ENCODE measurements around the gene MPZL2. TPM values are rescaled to one million over a fixed set of nuclear protein-coding genes. Genes with fewer than 3 reads are reported as not detected.

The MPZL2 gene
- total and polyA plus RNA-seq, 12 donors, result 4.0 to 23.4 (median 12.3) TPM

DNA sequence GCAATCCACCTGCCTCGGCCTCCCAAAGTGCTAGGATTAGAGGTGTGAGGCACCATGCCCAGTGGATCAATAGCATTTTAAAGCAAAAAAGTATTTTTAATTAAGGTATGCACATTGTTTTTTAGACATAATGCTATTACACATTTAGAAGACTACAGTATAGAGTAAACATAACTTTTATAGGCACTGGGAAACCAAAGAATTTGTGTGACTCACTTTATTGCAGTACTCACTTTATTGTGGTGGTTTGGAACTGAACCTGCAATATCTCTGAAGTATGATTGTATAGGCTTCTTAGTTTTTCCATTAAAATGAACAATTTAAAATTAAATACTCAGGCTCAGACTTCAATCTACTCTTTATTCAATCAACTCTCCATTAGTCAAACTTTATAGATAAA lies 22.9 kb upstream of the MPZL2 start:
- no peak for ATAC-seq

DNA sequence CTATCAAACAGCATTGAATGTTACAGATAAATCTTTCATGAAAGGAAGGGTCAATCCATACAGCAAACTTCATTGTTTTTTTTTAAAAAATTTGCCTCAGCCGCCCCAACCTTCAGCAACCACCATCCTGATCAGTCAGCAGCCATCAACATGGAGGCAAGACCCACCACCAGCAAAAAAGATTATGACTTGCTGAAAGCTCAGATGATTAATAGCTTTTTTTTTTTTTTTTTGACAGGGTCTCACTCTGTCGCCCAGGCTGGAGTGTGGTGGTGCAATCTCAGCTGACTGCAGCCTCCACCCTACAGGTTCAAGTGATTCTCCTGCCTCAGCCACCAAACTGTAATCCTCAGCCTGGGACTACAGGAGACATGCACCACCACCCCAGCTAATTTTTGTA lies 22.4 kb upstream of the MPZL2 start:
- WGBS, 2 donors, result 78 to 82% methylated on average over 2 of the region's 2 CpGs

More for the DNA sequence above, 22.9 kb upstream of the MPZL2 start:
- H3K27ac ChIP-seq, result no peak overlapping the region
- intact Hi-C loops (cut with DNase I), result no loop called here
- H3K9me3 ChIP-seq, result peaks cover 0 to 3% (median 0%) of the 10 kb centered on the region in 11 donors
- H3K4me3 ChIP-seq, result no peak overlapping the region
- peaks cover 0 to 3% (median 0%) of the 10 kb centered on the region in 7 donors for H3K27me3 ChIP-seq
- 90% methylated on average over 1 of the region's 1 CpG for WGBS, 2 donors
- H3K4me1 ChIP-seq, result no peaks in the 10 kb centered on the region
- H3K36me3 ChIP-seq, result no peaks in the 10 kb centered on the region
- TF ChIP-seq, protein P1, sequence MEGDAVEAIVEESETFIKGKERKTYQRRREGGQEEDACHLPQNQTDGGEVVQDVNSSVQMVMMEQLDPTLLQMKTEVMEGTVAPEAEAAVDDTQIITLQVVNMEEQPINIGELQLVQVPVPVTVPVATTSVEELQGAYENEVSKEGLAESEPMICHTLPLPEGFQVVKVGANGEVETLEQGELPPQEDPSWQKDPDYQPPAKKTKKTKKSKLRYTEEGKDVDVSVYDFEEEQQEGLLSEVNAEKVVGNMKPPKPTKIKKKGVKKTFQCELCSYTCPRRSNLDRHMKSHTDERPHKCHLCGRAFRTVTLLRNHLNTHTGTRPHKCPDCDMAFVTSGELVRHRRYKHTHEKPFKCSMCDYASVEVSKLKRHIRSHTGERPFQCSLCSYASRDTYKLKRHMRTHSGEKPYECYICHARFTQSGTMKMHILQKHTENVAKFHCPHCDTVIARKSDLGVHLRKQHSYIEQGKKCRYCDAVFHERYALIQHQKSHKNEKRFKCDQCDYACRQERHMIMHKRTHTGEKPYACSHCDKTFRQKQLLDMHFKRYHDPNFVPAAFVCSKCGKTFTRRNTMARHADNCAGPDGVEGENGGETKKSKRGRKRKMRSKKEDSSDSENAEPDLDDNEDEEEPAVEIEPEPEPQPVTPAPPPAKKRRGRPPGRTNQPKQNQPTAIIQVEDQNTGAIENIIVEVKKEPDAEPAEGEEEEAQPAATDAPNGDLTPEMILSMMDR (IDR thresholded peaks at IDR 0.05), result no peak
- no peak for DNase-seq

DNA sequence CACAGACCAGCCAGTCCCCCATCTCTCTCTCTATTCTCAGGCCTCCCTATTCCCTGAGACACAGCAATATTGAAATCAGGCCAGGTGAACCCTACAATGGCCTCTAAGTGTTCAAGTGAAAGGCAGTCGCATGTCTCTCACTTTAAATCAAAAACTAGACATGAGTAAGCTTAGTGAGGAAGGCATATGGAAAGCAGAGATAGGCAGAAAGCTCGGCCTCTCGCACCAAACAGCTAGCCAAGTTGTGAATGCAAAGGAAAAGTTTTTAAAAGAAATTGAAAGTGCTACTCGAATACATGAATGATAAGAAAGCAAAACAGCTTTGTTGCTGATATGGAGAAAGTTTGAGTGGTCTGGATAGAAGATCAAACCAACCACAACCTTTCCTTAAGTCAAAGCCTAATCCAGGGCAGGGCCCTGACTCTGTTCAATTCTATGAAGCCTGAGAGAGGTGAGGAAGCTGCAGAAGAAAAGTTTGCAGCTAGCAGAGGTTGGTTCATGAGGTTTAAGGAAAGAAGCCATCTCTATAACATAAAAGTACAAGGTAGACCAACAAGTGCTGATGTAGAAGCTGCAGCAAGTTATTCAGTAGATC lies 19.8 kb upstream of the MPZL2 start:
- Histone ChIP-seq H3K27ac (no peak overlapping the region), H3K9me3 (peaks cover 0 to 3% (median 0%) of the 10 kb centered on the region in 11 donors), H3K36me3 (no peaks in the 10 kb centered on the region), H3K4me1 (no peaks in the 10 kb centered on the region), H3K4me3 (no peak overlapping the region), H3K27me3 (peaks cover 0 to 3% (median 0%) of the 10 kb centered on the region in 7 donors)
- TF ChIP-seq, protein P1 (IDR thresholded peaks at IDR 0.05), result no peak
- 67 to 74% methylated on average over 4 of the region's 4 CpGs for WGBS, 2 donors
- ATAC-seq (no peak), DNase-seq (no peak)
- intact Hi-C loops (cut with DNase I), result no loop called here

More for the DNA sequence above, 22.4 kb upstream of the MPZL2 start:
- ATAC-seq (no peak), DNase-seq (no peak)
- Histone ChIP-seq H3K9me3 (peaks cover 0 to 3% (median 0%) of the 10 kb centered on the region in 11 donors), H3K4me3 (no peak overlapping the region), H3K36me3 (no peaks in the 10 kb centered on the region), H3K27ac (no peak overlapping the region), H3K4me1 (no peaks in the 10 kb centered on the region), H3K27me3 (no peaks in the 10 kb centered on the region)
- TF ChIP-seq, protein P1 (IDR thresholded peaks at IDR 0.05), result no peak
- intact Hi-C loops (cut with DNase I), result no loop called here

DNA sequence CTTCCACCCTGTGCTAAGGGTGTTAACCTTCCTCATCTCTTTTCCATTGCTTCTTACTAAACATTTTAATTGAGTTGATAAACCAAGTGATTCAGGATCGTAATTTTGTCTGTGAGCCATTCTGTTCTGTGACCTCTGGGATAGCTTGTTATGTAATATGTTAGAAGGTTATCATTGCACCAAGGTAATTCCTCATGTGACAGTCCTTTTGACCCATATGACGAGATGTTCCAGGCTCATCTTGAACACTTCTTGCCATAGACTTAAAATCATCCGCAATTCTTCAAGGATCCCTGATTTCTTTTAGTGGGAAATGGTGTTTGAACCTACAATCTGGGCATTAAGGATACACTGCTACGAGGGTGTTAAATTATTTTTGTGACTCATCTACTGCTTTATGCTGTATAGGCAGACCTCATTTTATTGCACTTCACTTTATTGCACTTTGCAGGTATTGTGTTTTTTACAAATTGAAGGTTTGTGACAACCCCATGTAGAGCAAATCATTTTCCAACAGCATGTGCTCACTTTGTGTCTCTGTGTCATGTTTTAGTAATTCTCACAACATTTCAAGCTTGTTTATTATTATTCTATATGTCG lies 19.0 kb upstream of the MPZL2 start:
- no peak overlapping the region for H3K4me3 ChIP-seq
- WGBS, 2 donors, result 72 to 74% methylated on average over 5 of the region's 5 CpGs
- H3K4me1 ChIP-seq, result no peaks in the 10 kb centered on the region
- TF ChIP-seq, protein P1 (IDR thresholded peaks at IDR 0.05), result no peak
- no peak for DNase-seq
- no peak for ATAC-seq
- peaks cover 0 to 3% (median 0%) of the 10 kb centered on the region in 11 donors for H3K9me3 ChIP-seq
- no peak overlapping the region for H3K27ac ChIP-seq
- peaks cover 0 to 5% (median 0%) of the 10 kb centered on the region in 7 donors for H3K27me3 ChIP-seq
- intact Hi-C loops (cut with DNase I), result no loop called here
- no peaks in the 10 kb centered on the region for H3K36me3 ChIP-seq
